IMR-90 (cell line): ENCODE results near the gene TMEM63B.

Source experiments
- MAZ ChIP-seq: IDR thresholded peaks from 2 replicates; pipeline ENCODE4 v1.6.1; 2012; ENCODE audit warnings: low read depth, mild to moderate bottlenecking, low read length, improper control_type of control experiment, moderate library complexity, borderline replicate concordance
- MXI1 ChIP-seq: IDR thresholded peaks from 2 replicates; pipeline ENCODE4 v1.6.1; 2012; ENCODE audit warnings: low read depth, mild to moderate bottlenecking, low read length, moderate library complexity, borderline replicate concordance
- TF ChIP-seq, protein P1 (sequence below): conservative IDR thresholded peaks from 2 replicates; pipeline ENCODE4 v1.5.1; 2012; ENCODE audit warnings: mild to moderate bottlenecking, low read depth, low read length, improper control_type of control experiment

DNA sequence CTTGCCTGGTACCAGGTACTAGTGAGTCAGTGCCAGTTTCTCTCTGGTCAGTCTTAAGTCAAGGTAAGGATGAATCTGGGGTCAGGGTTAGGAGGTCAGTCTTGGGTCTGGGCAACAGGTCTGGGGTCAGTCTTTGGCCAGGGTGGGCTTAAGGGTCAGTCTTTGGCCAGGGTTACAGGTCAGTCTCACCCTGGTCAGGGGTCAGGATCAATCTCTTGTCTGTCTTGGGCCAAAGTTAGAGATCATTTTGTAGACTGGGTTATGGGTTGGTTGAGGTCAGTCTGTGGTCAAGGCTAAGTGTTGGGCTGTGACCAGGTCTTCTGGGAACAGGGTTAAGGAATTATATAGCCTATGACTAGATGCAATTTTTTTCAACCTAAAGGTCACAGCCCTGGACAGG lies 18.5 kb downstream of the TMEM63B start:
- TF ChIP-seq, protein P1, sequence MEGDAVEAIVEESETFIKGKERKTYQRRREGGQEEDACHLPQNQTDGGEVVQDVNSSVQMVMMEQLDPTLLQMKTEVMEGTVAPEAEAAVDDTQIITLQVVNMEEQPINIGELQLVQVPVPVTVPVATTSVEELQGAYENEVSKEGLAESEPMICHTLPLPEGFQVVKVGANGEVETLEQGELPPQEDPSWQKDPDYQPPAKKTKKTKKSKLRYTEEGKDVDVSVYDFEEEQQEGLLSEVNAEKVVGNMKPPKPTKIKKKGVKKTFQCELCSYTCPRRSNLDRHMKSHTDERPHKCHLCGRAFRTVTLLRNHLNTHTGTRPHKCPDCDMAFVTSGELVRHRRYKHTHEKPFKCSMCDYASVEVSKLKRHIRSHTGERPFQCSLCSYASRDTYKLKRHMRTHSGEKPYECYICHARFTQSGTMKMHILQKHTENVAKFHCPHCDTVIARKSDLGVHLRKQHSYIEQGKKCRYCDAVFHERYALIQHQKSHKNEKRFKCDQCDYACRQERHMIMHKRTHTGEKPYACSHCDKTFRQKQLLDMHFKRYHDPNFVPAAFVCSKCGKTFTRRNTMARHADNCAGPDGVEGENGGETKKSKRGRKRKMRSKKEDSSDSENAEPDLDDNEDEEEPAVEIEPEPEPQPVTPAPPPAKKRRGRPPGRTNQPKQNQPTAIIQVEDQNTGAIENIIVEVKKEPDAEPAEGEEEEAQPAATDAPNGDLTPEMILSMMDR, result no peak
- no peak for TF ChIP-seq MXI1
- no peak for TF ChIP-seq MAZ
